ENCODE data around the gene ADAMTSL3.
"Not testable (repeated sequence)": the region's sequence is repeated elsewhere in the genome, so short reads cannot be mapped to it uniquely, and the experiment has no call there.

ADAMTSL3 gene

GRCh38 chr15:83694536-83694935, 40.6 kb downstream of the ADAMTSL3 start:
- TF ChIP-seq ZFX (IDR thresholded peaks at IDR 0.05) = no peak
- no peak overlapping the region for H3K27ac ChIP-seq

- no peak overlapping the region for H3K27ac ChIP-seq
- no peak for TF ChIP-seq CTCF (conservative IDR thresholded peaks at IDR 0.05)
- TF ChIP-seq ZFX (IDR thresholded peaks at IDR 0.05) = no peak
These were observed 41.3 kb downstream of the ADAMTSL3 start for GRCh38 chr15:83695246-83695645.

- no peak overlapping the region for H3K27ac ChIP-seq
- TF ChIP-seq CTCF (conservative IDR thresholded peaks at IDR 0.05) = no peak
- TF ChIP-seq ZFX (IDR thresholded peaks at IDR 0.05) = no peak
These were observed 42.0 kb downstream of the ADAMTSL3 start for GRCh38 chr15:83695901-83696425.

GRCh38 chr15:83697716-83698115, 43.8 kb downstream of the ADAMTSL3 start:
- no peak for TF ChIP-seq CTCF (conservative IDR thresholded peaks at IDR 0.05)
- no peak for TF ChIP-seq ZFX (IDR thresholded peaks at IDR 0.05)
- H3K27ac ChIP-seq = no peak overlapping the region

GRCh38 chr15:83698294-83698693, 44.4 kb downstream of the ADAMTSL3 start:
- TF ChIP-seq CTCF (conservative IDR thresholded peaks at IDR 0.05) (no peak), ZFX (IDR thresholded peaks at IDR 0.05) (no peak)
- H3K27ac ChIP-seq = no peak overlapping the region

- no peak overlapping the region for H3K27ac ChIP-seq
- TF ChIP-seq CTCF (conservative IDR thresholded peaks at IDR 0.05) = no peak
- no peak for TF ChIP-seq ZFX (IDR thresholded peaks at IDR 0.05)
These were observed 45.1 kb downstream of the ADAMTSL3 start for GRCh38 chr15:83699028-83699427.

GRCh38 chr15:83700082-83700481, 46.2 kb downstream of the ADAMTSL3 start:
- H3K27ac ChIP-seq = no peak overlapping the region
- TF ChIP-seq ZFX (IDR thresholded peaks at IDR 0.05) (no peak), CTCF (conservative IDR thresholded peaks at IDR 0.05) (no peak)

- not testable (repeated sequence) for H3K27ac ChIP-seq
These were observed 48.4 kb downstream of the ADAMTSL3 start for GRCh38 chr15:83702314-83702713.

Measured in C4-2B (cell line).